GM12872 (cell line): ENCODE data around the gene TRIO.

ENCODE experiments used
- CTCF ChIP-seq: IDR thresholded peaks from 3 replicates; pipeline ENCODE4 v1.5.1; 2011; ENCODE audit warnings: low read depth, mild to moderate bottlenecking, low read length, moderate library complexity; ENCODE audit not compliant: insufficient read depth

TRIO gene

GRCh38 chr5:14156290-14156649, 13.1 kb downstream of the TRIO start:
- TF ChIP-seq CTCF = no peak

- no peak for TF ChIP-seq CTCF
Observed at GRCh38 chr5:14156650-14157492, 13.7 kb downstream of the TRIO start.

- no peak for TF ChIP-seq CTCF
Observed at GRCh38 chr5:14157493-14157782, 14.3 kb downstream of the TRIO start.

GRCh38 chr5:14158890-14159666, 15.9 kb downstream of the TRIO start:
- TF ChIP-seq CTCF = no peak

GRCh38 chr5:14161825-14162556, 18.8 kb downstream of the TRIO start:
- no peak for TF ChIP-seq CTCF

- no peak for TF ChIP-seq CTCF
Observed at GRCh38 chr5:14164164-14165163, 21.3 kb downstream of the TRIO start.
